ENCODE measurements around the gene MAPK10.
"Not testable (repeated sequence)": the region's sequence is repeated elsewhere in the genome, so short reads cannot be mapped to it uniquely, and the experiment has no call there.

The MAPK10 gene

DNA sequence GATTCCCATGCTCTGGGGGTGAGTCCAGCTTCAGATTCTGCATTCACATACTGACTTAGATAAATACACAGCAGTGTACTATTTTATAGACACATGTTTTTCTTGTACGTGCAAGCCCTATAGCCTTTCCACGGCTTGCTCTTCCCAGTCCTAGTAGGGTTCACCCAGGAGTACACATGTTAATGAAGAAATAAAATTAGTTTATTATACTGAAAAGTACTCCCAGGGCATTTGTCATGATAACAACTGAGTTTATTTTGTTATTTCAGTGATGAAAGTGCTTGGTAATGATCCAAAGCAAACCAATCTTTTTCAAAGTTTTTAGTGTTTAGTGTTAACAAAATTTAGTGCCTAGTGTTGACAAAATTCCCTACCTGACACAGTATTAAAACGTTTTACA is 21.3 kb downstream of the MAPK10 start:
- DNase-seq = no peak

DNA sequence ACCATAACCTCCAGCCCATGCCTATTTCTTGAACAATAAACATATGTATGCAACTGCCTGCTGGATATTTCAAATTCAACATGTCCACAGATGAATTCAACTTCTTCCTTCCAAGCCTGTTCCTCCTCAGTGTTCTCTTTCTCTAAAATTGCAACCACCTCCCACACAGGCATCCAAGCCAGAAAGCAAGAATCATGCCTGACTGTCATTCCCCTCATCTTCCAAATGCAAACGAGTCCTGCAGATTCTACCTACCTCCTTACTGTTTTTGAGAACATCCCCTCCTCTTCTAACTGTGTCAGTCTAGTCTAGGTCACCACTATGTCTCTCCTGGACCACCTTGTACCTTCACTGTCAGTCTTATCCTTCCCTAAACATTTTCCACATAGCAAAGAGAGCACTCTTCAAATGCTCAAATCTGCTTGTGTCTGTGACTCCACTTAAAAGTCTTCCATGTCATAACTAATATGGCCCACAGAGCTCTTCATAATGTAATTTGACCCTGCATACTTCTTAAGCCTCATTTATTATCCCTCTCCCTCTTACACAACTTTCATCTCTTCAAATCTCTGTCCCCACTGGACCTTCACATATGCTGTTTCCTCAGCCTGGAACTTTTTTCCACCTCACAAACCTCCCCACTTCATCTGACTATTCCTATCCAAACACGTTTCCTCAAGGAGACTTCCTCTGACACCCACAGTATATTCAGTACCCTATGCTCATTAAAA is 25.7 kb downstream of the MAPK10 start:
- DNase-seq = no peak

DNA sequence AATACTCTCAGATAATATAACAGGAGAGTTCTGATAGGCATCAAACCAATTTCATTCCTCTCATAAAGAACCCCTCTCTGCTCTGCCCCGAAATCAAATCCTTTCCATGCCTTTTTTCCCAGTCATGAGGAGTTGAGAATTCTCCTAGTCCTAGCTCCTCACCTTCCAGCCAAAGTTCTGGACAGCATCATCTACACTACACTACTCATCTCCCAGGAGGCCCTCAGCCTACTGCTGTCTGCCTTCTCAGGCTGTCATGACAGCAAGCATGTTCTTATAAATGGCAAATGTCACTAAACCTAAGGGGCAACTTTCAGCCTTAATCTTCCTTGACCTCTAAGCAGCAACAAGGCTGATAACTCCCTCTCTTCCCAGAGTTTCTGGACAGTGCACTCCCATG is 26.6 kb downstream of the MAPK10 start:
- DNase-seq = no peak

DNA sequence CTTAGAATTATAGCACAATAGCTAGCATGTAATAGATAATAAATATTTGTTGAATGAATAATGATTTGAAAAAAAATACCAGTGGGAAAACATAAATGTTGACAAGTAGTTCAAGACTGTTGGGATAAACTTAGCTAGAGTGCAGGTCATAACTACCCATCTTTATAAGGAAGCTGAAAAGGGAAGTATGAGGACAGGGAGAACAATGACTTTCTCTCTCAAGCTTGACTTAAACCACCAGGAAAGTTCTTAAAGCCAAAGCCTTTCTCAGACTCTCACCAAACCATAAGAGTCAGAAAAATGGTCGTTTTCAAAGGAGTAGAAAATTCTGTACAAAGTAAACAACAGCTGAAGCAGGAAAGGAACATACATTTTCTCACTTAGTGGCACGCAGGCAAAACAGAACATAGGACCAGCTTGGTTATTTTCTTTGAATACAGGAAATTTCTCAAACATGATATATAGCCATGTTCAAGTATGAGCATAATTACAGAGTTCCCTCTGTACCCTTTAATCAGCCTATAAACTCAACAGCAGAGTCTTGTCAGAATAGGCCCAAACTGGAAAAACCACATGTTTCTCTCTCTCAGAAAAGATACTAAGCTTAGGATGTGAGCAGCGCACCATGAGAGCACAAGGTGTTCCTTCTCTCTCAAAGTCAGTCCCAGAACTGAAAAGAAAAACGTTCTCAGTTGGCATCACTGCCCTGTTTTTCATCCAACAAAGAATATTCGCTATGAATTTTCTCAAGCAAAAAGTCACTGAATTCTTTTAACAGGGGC is 28.7 kb downstream of the MAPK10 start:
- DNase-seq = no peak

DNA sequence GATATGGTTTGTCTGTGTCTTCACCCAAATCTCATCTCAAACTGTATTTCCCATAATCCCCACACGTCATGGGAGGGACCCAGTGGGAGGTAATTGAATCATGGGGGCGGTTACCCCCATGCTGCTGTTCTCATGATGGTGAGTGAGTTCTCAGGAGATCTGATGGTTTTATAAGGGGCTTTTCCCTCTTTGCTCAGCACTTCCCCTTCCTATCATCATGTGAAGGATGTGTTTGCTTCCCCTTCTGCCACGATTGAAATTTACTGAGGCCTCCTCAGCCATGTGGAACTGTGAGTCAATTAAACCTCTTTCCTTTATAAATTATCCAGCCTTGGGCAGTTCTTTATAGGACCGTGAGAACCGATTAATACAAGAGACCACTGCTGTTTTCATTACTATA is 29.4 kb downstream of the MAPK10 start:
- not testable (repeated sequence) for DNase-seq

DNA sequence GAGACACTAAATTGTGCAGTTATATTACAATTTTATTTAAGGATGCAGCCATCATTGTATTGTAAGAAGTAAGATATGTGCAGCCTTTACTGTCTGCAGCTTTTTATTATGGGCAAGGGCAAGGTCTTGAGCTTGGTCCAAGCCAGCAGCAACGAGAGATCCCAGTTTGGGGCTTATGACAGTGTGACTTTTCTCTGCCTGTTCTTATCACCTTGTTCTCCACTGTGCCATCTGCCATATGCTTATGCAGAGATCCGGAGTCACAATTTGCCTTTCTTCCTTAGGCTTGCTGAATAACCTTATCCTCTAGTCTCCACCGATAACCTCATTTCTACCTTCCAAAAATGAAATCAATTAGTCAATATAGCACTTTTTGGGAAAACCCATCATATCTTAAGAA is 30.4 kb downstream of the MAPK10 start:
- no peak for DNase-seq

DNA sequence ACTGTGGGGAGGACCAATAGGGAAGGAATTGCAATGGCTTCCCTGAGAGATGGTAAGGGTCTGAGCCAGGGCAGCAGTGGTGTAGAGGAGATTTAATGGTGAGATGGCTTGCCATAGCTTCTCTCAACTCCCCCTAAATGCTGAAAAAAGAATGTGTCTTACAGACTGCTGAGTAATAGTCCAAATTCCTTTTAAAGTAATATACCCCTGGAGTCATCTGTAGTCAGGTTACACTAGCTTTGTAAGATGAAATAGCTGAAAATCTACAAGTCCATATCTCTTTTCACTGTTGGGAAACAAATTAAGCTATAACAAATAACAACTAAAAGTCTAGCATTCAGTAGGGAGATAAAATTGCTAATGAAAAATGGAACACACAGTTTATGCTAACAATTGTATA is 33.5 kb downstream of the MAPK10 start:
- no peak for DNase-seq

DNA sequence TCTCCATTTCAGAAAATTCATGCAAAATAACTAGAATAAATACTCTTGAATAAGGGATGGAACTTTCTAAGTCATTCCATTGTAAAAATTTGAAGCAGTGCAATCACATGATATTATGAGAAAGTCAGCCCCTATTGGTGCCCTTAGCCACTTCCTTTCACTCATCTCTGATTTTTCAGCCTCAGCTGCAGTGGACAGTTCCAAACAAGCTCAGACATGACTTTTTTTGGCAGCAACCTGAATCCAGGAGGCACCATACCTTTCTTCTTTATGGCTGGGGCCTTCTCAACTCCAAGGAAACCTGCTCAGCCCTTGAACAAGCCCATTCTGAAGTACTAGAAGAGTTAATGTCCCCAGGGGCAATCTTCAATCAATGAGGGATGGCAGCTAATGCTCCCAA is 40.5 kb downstream of the MAPK10 start:
- DNase-seq = no peak

DNA sequence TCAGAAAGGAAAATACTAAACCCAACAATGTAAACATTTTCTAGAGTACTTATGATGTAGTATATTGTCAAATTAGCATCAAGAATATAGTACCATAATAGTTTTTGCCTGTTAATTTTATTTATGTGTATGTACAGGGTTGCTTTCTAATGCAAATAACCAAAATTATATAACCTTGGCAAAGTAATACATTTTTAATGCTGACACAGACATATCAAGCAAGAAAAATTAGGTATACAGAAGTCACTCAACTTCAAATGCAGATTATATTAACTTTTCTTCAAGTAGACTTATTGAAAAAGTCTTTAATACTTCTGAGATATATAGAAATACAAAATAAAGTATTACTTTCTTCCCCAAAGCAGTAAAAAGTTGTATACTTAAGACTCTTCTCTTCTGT is 44.3 kb downstream of the MAPK10 start:
- DNase-seq = no peak

DNA sequence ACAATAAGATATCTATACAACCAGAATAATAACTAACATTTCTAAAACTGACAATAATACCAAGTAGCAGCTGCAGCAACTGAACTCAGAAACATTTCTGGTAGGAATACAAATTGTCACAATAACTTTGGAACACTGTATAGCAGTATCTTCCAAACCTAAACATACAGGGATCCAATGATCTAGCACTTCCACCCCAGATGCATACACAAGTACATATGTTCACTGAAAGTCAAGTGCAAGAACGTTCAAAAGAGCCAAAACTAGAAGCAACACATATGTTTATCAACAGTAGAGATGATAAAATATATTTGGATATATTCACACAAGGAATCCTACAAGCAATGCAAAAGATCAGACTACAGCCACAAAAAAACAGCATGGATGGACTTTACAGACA is 46.2 kb downstream of the MAPK10 start:
- DNase-seq = no peak

DNA sequence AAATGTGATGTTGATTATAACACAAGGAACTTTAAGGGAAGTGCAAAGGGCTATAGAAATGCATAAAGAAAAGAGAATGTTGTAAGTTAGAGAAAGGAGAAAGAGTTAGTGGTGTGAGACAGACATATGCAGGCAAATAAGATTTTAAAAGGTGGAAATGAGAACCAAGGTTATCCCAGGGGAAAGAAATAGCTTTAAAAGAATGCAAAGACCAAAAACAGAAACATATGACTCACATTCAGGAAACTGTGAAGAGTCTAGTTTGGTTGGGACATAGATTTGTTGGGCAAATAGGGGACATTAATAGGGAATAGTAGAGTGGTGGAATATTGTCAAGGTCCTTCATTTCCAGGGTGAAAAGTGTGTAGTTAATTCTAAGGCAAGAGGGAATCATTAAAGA is 52.4 kb downstream of the MAPK10 start:
- DNase-seq = no peak

DNA sequence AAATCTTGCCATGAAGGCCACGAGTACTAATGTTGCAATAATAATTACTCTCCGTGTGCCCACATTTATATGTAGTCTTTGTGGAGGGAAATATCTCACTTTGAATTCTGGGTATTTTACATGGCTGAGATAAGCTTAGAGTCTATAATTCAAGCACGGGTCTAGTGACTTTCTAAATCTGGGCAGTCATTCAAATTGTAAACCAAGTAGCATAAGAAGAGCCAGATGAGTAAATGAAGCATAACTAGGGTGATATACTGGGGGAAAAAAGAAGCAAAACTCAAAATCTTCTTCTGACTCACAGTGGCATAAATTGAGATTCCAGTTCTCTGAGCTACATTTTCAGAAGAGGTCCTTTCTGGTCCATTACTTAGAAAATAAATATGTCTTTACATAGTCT is 53.0 kb downstream of the MAPK10 start:
- no peak for DNase-seq

DNA sequence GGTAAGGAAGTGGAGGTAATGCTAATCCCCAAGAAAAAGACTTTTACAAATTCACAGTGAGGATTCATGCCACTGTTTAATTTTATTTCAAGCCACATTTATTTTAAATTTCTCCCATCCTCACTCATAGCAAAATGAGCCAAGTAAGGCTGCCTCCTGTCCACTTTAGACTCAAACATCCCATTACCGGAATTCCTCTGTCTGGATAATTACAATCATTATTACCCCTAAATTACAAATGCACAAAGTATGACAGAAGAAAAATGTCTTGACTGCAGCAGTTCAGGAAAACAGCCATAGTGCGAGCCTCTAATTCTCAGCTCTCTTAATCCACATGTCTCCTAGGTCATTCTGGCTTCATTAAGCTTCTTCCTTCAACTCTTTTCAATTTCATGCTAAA is 57.0 kb downstream of the MAPK10 start:
- DNase-seq = no peak

DNA sequence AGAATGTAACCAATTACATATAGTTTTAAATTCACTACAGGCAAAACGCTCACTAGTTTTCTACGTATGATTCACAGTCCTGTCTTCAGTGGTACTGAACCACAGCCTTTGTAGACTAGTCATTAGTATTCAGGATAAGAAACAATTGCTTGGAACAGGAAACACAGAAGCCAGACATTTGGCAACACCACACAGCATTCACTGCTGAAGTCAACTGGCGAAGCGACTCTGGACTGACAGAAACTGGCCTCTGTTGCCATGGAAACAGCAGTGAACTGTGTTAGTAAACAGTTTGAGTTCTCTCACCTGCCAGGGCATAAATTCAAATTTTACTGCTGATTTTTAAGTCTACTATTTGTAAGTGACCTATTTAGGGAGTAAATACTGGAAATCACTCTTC is 57.6 kb downstream of the MAPK10 start:
- DNase-seq = no peak

DNA sequence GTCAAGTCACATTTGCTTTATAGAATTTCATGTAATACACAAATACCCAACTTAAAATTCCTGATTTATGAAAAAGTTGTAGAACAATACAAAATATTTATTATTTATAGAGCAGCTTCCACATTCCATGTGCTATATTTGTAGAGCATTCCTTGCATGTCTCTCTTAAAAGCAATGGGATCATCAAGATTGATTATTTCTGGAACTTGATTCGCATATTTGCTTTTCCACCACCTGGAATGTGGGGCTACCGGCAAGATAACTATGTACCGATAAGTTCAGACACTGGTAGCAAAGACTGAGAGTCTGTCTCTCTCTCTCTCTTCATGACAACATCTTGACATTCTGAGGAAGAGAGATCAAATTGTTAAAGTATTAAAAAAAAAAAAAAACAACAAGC is 59.3 kb downstream of the MAPK10 start:
- DNase-seq = no peak

DNA sequence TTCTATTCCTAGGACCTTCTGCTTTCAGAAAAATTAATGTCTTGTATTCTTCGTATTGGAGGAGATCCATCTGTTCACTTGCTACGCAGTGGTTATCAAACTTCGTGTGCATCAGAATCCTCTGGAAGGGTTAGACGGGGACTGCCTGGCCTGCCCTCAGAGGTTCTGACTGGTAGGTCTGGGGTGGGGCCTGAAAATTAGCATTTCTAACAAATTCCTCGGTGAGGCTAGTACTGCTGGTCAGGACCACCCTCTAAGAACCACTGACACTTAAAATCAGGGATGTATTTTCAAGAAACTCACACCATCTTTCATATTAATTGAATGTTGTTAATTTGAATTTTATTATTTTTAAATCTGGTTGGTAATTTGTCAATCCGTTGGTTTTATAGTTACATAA is 63.0 kb downstream of the MAPK10 start:
- DNase-seq = no peak

DNA sequence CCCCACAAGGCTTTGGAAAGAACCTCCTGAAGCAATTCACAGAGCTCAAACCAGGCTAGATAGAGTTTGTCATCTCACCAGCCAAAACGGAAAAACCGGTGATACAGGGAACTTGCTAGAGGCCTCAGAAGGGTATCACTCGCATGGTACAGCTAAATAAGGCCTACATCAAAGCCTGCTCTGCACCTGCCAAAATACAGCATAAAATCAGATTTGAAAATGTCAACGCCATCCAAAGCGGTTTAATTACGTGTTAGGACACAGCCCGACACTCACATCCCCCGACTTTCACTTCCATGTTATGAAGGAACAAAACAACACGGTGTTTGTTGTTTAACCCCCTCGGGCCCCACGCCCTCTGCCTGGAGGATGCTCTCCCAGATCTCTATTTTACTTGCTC is 65.0 kb downstream of the MAPK10 start:
- DNase-seq = no peak

DNA sequence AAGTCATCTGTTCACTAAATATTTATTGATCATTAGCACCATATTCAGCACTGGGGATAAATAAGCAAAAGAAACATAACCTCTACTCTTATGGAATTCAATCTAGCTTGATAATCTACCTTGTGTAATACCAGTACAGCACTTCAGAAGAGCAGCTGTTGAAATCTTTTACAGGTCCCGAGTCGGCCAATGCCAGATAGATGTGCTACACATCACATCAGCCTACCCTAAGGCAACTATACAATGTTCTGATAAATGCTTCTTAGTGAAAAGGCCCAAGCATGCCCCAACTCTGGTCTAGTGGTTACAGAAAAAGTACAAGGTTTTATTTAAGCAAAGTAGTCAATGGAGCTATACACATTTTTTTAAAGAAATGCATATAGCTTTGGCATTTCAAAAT is 68.7 kb downstream of the MAPK10 start:
- no peak for DNase-seq

DNA sequence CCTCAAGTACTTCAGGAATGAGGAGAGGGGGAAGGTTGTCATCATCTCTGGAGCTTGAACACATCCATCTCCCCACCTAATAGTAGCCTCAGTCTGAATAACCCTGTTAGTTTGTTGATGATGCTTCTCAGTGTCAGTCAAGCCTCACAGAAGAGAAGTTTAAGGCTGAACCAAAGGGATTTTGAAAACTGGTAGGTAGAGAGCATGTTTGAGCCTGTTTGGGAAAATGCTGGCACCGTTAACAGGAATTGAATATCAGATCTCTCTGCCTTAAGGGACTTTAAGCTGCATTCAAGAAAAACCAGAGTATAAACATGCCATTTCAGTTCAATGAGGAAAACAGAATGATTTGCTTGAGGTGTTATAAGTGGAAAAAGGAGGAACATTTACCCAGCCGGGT is 73.1 kb downstream of the MAPK10 start:
- no peak for DNase-seq

DNA sequence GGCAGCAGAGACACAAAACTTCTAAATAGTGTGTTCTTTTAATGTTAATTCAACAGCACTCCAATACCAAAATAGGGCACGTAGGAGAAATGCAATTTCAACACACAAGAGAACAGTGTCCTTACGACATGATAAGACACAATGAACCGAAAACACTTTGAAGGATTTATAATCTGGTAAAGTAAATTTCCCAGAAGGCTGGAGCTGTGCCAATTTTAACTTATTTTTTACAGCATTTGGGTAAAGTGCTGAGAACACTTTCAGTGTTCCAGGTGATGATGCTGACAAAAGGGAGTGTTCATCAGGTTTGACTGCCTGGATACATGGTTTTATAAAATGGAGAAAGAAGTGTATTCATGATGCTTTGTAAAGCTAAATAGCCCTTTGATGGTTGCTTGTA is 76.5 kb downstream of the MAPK10 start:
- DNase-seq = no peak

DNA sequence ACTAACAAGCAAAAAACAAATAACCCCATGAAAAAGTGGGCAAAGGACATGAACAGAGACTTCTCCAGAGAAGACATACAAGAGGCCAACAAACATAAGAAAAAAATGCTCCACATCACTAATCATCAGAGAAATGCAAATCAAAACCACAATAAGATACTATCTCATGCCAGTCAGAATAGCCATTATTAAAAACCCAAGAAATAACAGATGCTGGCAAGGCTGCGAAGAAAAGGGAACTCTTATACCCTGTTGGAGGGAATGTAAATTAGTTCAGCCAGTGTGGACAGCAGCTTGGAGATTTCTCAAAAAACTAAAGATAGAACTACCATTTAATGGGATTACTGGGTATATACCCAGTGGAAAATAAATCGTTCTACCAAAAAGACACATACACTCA is 79.6 kb downstream of the MAPK10 start:
- no peak for DNase-seq

DNA sequence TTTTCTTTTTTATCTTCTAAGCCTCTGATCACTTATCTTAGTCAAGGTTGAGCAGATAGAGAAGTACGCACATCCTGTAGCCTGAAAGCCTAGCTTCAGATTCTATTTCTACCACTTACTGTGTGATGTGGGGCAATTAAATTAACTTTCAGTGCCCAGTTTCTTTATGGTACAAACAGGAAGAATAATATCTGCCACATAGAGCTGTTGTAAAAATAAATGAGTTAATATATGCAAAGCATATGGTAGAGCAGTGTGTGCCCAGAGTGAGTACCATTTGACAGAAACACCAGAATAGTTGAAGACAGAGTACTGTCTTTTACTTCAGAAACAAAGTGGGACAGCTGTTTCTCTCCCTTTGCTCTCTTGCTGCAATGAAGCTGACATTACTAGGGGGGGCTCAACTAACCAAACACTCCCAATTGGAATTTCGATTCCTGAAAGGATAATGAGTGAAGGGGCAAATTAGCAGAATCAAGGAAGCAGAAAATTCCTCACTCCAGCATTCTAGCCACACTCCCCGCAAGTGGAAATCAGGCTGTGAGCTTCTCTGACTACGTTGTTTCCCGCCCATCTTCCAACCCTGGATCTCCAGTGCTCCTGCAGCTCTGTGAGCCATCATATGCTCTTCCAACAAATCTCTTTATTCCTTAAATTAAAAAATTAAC is 80.4 kb downstream of the MAPK10 start:
- DNase-seq = no peak

DNA sequence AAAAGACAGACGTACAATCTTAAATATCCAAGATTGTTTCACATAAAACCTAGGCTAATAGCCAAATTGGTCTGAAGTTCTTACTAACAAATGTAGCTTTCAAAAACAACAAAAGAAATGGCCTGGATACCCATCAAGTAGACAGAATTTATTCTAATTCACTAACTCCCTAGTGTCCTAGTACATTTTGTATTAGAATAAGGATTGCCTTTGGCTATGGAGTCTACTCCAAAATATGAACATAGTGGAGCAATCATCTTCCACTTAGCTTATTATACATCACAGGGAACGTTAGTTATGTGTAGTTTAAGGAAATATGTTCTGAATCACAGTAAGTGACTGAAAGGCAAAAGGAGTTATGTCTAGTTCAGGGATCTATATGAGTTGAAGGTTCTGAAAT is 81.7 kb downstream of the MAPK10 start:
- DNase-seq = no peak

DNA sequence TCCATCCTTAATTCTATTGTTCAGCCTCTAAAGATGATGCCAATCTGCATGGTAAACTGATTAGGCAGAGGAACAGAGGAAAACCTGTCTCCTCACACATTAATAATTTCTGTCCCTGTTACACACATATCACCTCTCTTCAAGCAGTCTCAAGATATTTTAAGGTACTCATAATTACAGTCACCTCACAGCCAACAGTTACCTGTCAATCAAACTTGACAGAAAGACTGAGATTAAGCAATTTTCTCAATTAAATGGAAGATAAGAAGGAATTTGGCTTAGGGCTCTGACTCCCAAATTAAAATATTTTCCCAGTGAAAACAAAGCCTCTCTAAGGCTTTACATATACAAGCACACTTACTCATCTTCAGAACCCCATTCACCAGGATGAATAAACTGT is 85.2 kb downstream of the MAPK10 start:
- no peak for DNase-seq

All from bone marrow (tissue), 2 donors.